NB4 (cell line): ENCODE data around the gene COL5A1.

ENCODE experiments used
- MYC ChIP-seq: IDR thresholded peaks from 2 replicates; pipeline ENCODE4 v1.6.1; 2011; ENCODE audit warnings: low read depth, low read length
- POLR2A ChIP-seq: IDR thresholded peaks from 2 replicates; pipeline ENCODE4 v1.6.1; 2011; ENCODE audit warnings: mild to moderate bottlenecking; ENCODE audit not compliant: insufficient read length; ENCODE audit errors: extremely low read depth
- TF ChIP-seq, protein P1 (sequence below): IDR thresholded peaks from one replicate; pipeline ENCODE4 v1.5.1; 2012; ENCODE audit warnings: low read depth, low read length

DNA sequence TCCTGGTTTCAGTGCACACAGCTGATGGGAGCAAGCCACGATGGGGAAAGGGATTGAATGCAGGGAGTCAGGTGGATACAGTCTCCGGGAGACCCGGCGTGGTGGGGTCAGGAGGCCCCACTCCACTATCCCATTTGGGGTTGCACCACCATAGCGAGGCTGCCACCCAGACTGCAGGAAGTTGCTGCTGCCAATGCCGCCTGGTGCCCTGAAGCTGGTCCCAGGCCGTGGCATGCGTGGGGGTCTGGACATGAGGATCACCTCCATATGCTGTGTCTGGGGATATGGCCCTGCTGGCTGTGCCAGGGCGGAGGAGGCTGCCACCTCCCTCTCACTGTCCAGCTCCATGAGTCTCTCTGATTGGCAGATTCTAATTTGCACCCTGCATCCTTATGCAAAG, 45.3 kb downstream of the COL5A1 start:
- TF ChIP-seq POLR2A (no peak), MYC (no peak)
- TF ChIP-seq, protein P1, sequence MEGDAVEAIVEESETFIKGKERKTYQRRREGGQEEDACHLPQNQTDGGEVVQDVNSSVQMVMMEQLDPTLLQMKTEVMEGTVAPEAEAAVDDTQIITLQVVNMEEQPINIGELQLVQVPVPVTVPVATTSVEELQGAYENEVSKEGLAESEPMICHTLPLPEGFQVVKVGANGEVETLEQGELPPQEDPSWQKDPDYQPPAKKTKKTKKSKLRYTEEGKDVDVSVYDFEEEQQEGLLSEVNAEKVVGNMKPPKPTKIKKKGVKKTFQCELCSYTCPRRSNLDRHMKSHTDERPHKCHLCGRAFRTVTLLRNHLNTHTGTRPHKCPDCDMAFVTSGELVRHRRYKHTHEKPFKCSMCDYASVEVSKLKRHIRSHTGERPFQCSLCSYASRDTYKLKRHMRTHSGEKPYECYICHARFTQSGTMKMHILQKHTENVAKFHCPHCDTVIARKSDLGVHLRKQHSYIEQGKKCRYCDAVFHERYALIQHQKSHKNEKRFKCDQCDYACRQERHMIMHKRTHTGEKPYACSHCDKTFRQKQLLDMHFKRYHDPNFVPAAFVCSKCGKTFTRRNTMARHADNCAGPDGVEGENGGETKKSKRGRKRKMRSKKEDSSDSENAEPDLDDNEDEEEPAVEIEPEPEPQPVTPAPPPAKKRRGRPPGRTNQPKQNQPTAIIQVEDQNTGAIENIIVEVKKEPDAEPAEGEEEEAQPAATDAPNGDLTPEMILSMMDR, result no peak
